B cell (primary cell): ENCODE measurements around the gene EPOP. TPM values are rescaled to one million over a fixed set of nuclear protein-coding genes. Genes with fewer than 3 reads are reported as not detected.

Experiments used
- ATAC-seq: fragments of 200-7000 bp; cut with Tn5 transposase; one replicate; pipeline ENCODE4 v1.10.0; 2021; ENCODE audit warnings: low read depth, mild to moderate bottlenecking, moderate number of reproducible peaks, moderate library complexity
- CTCF ChIA-PET: fragments of 350-600 bp; sonication (Branson Sonifier 250); formaldehyde crosslinking; loops from one replicate; lab custom pipeline; 2021; ENCODE audit warnings: antibody characterized with exemption, inconsistent platforms; lab: Charles Lee
- POLR2A ChIA-PET: fragments of 350-600 bp; sonication (Branson Sonifier 250); formaldehyde crosslinking; loops from one replicate; lab custom pipeline; 2021; ENCODE audit warnings: antibody characterized with exemption; lab: Charles Lee
- DNase-seq: peaks from one replicate; pipeline ENCODE4 v3.0.0; 2013
- H2AFZ ChIP-seq: 2 replicates; pipeline ENCODE4 v1.6.1; 2012; ENCODE audit warnings: mild to moderate bottlenecking, low read depth, low read length; ENCODE audit not compliant: insufficient read depth, poor library complexity, severe bottlenecking
- H3K27ac ChIP-seq, 2 donors: 1 replicate in 1 of 2; 2 replicates in 1 of 2; pipeline ENCODE4 v1.5.1; 2012 to 2013; ENCODE audit warnings: low read length in 2 of 2, mild to moderate bottlenecking in 2 of 2, moderate library complexity in 1 of 2
- H3K27me3 ChIP-seq, 4 experiments: fragments of 200-600 bp in 1 of 4; sonication (generic) in 1 of 4; replicated peaks in 1 of 4; 1 replicate in 2 of 4; 2 replicates in 2 of 4; pipeline versions ENCODE4 v1.6.1 to v1.7.0; 2013 to 2016; ENCODE audit warnings: low read length in 3 of 4, mild to moderate bottlenecking in 2 of 4, mixed read lengths in 1 of 4, moderate library complexity in 1 of 4; ENCODE audit not compliant: insufficient read depth in 4 of 4, control insufficient read depth in 3 of 4; ENCODE audit errors: control extremely low read depth in 1 of 4
- H3K36me3 ChIP-seq, 2 experiments: replicated peaks in 1 of 2; 1 replicate in 1 of 2; 2 replicates in 1 of 2; pipeline versions ENCODE4 v1.6.1 to v1.7.1; 2013; ENCODE audit warnings: low read length in 1 of 2; ENCODE audit not compliant: insufficient read depth in 2 of 2, control insufficient read depth in 1 of 2; ENCODE audit errors: control extremely low read depth in 1 of 2, extremely low read depth in 1 of 2
- H3K4me1 ChIP-seq, 2 donors: fragments of 200-600 bp in 1 of 2; sonication (generic) in 1 of 2; 1 replicate in 1 of 2; 2 replicates in 1 of 2; pipeline versions ENCODE4 v1.5.1 to v1.6.1; 2013 to 2017; ENCODE audit warnings: low read length in 2 of 2; ENCODE audit not compliant: control insufficient read depth in 2 of 2, insufficient read depth in 2 of 2
- H3K4me2 ChIP-seq: replicated peaks from 2 replicates; pipeline ENCODE3; 2012; ENCODE audit warnings: mild to moderate bottlenecking, low read depth, low read length; ENCODE audit not compliant: poor library complexity, severe bottlenecking
- H3K4me3 ChIP-seq, 5 experiments: fragments of 200-600 bp in 1 of 5; sonication (generic) in 1 of 5; 1 replicate in 3 of 5; 2 replicates in 2 of 5; pipeline versions ENCODE4 v1.5.1 to v1.7.0; 2011 to 2016; ENCODE audit warnings: low read length in 4 of 5, mild to moderate bottlenecking in 4 of 5, low read depth in 2 of 5, control low read depth in 1 of 5, moderate library complexity in 1 of 5; ENCODE audit not compliant: insufficient read depth in 1 of 5; ENCODE audit errors: control extremely low read depth in 1 of 5, extremely low read depth in 1 of 5
- H3K79me2 ChIP-seq: fragments of 200-600 bp; sonication (generic); one replicate; pipeline ENCODE4 v1.6.0; 2016; ENCODE audit warnings: low read length; ENCODE audit not compliant: control insufficient read depth, insufficient read depth
- H3K9ac ChIP-seq: fragments of 200-600 bp; sonication (generic); 2 replicates; pipeline ENCODE4 v1.6.1; 2017; ENCODE audit warnings: mild to moderate bottlenecking, low read length, moderate library complexity
- H3K9me3 ChIP-seq, 3 donors: one replicate each; pipeline versions ENCODE4 v1.6.1 to v1.7.1; 2013; ENCODE audit warnings: low read length in 2 of 3; ENCODE audit not compliant: control insufficient read depth in 2 of 3, insufficient read depth in 1 of 3; ENCODE audit errors: control extremely low read depth in 1 of 3
- H4K20me1 ChIP-seq: 2 replicates; pipeline ENCODE4 v1.6.0; 2012; ENCODE audit warnings: mild to moderate bottlenecking, low read length; ENCODE audit not compliant: insufficient read depth, control insufficient read depth, poor library complexity, severe bottlenecking
- H3K27ac Mint-ChIP-seq: one replicate; pipeline ENCODE4 v1.8.0; 2021; ENCODE audit warnings: mixed read lengths
- H3K27me3 Mint-ChIP-seq: one replicate; pipeline ENCODE4 v1.8.0; 2021; ENCODE audit warnings: mixed read lengths
- H3K4me1 Mint-ChIP-seq: one replicate; pipeline ENCODE4 v1.8.0; 2021; ENCODE audit warnings: mixed read lengths
- H3K4me3 Mint-ChIP-seq: one replicate; pipeline ENCODE4 v1.8.0; 2021; ENCODE audit warnings: mixed read lengths
- H3K9me3 Mint-ChIP-seq: one replicate; pipeline ENCODE4 v1.8.0; 2022; ENCODE audit warnings: mixed read lengths; ENCODE audit not compliant: insufficient read depth
- CTCF ChIP-seq: fragments of 200-600 bp; IDR thresholded peaks from one replicate; pipeline ENCODE4 v1.8.0; 2022; ENCODE audit warnings: antibody characterized with exemption, mild to moderate bottlenecking
- EZH2 ChIP-seq: IDR thresholded peaks from 2 replicates; pipeline ENCODE4 v1.6.1; 2012; ENCODE audit warnings: borderline replicate concordance, low read depth, mild to moderate bottlenecking, moderate library complexity, low read length; ENCODE audit not compliant: insufficient read depth, poor library complexity, severe bottlenecking
- WGBS: methylation state at CpG from one replicate; pipeline ENCODE4 v1.1.5; 2013; ENCODE audit warnings: missing lambda C conversion rate; ENCODE audit not compliant: insufficient coverage; 5-methylcytosine and 5-hydroxymethylcytosine counted together
- intact Hi-C: fragments of 100-400 bp; cut with micrococcal nuclease; formaldehyde crosslinking; loops from one replicate; pipeline ENCODE4 v1.10.0; 2022
- polyA plus RNA-seq: library from polyadenylated mRNA; depleted of rRNA; stranded (reverse); fragments of >200 nt; gene quantifications from 2 replicates; pipeline ENCODE4 v1.2.3, GENCODE V29; 2012
- total RNA-seq, 2 donors: library from RNA; stranded (reverse); fragments of 120-200 nt in 1 of 2; gene quantifications; 1 replicate in 1 of 2; 2 replicates in 1 of 2; pipeline versions ENCODE4 v1.2.3 to v1.2.4, GENCODE V29; 2013 to 2022

EPOP gene
- total and polyA plus RNA-seq, 2 donors (not counting 1 experiment from before 2014, with no cell fraction given): 0.66 to 1.2 TPM

GRCh38 chr17:38713456-38714075 is 38.8 kb upstream of the EPOP start:
- no peak overlapping the region for H2AFZ ChIP-seq
- no peaks in the 10 kb centered on the region for H3K4me1 ChIP-seq
- H3K27ac ChIP-seq: no peak overlapping the region
- no peak for TF ChIP-seq EZH2
- TF ChIP-seq CTCF: no peak
- no peak overlapping the region for H3K9ac ChIP-seq
- intact Hi-C loops: no loop called here
- no peak for DNase-seq
- no peak overlapping the region for H3K4me3 ChIP-seq
- Mint-ChIP-seq H3K9me3 (no peaks in the 10 kb centered on the region), H3K27ac (no peak overlapping the region), H3K27me3 (no peaks in the 10 kb centered on the region), H3K4me3 (no peak overlapping the region), H3K4me1 (peaks cover 5% of the 10 kb centered on the region)
- no peak overlapping the region for H3K4me2 ChIP-seq
- peaks cover 3 to 89% of the 10 kb centered on the region in 2 experiments for H3K36me3 ChIP-seq
- 90% methylated on average over 7 of the region's 11 CpGs for WGBS
- peaks cover 5% of the 10 kb centered on the region for H3K79me2 ChIP-seq
- H3K27me3 ChIP-seq: no peaks in the 10 kb centered on the region
- H3K9me3 ChIP-seq: no peaks in the 10 kb centered on the region
- peaks cover 54% of the 10 kb centered on the region for H4K20me1 ChIP-seq
- CTCF ChIA-PET: no interaction called here
- POLR2A ChIA-PET: no interaction called here
- ATAC-seq: no peak

GRCh38 chr17:38712593-38712992 is 37.8 kb upstream of the EPOP start:
- H3K27me3 ChIP-seq: no peaks in the 10 kb centered on the region
- peaks cover 10% of the 10 kb centered on the region for H3K79me2 ChIP-seq
- no peaks in the 10 kb centered on the region for H3K9me3 Mint-ChIP-seq
- peaks cover 62% of the 10 kb centered on the region for H4K20me1 ChIP-seq
- H3K27ac Mint-ChIP-seq: no peak overlapping the region
- intact Hi-C loops: no loop called here
- WGBS: 100% methylated on average over 3 of the region's 10 CpGs
- H3K27me3 Mint-ChIP-seq: no peaks in the 10 kb centered on the region
- H3K4me1 ChIP-seq: peaks cover 0 to 3% of the 10 kb centered on the region in 2 donors
- CTCF ChIA-PET: interaction anchor here (1.2 kb wide), 1 partner anchor 16 kb away, joined by 5 read pairs; no protein-coding TSS in a partner anchor
- no peak overlapping the region for H3K4me3 Mint-ChIP-seq
- H3K9me3 ChIP-seq: no peaks in the 10 kb centered on the region
- H3K36me3 ChIP-seq: peaks cover 3 to 91% of the 10 kb centered on the region in 2 experiments
- H3K4me3 ChIP-seq: no peak overlapping the region
- H3K4me2 ChIP-seq: no peak overlapping the region
- DNase-seq (no peak), ATAC-seq (no peak)
- TF ChIP-seq CTCF (no peak), EZH2 (no peak)
- H3K9ac ChIP-seq: no peak overlapping the region
- H3K4me1 Mint-ChIP-seq: peaks cover 12% of the 10 kb centered on the region
- H3K27ac ChIP-seq: no peak overlapping the region
- POLR2A ChIA-PET: no interaction called here
- H2AFZ ChIP-seq: no peak overlapping the region
